Measurements from ENCODE around the gene RAB38. TPM values are rescaled to one million over a fixed set of nuclear protein-coding genes. Genes with fewer than 3 reads are reported as not detected.
A peak's percentile ranks its signal among the peaks of the same experiment; 100 is the strongest.

RAB38 gene
- total and polyA plus RNA-seq, 3 donors from 2014 or later: 3.9 to 5.9 (median 5.5) TPM

DNA sequence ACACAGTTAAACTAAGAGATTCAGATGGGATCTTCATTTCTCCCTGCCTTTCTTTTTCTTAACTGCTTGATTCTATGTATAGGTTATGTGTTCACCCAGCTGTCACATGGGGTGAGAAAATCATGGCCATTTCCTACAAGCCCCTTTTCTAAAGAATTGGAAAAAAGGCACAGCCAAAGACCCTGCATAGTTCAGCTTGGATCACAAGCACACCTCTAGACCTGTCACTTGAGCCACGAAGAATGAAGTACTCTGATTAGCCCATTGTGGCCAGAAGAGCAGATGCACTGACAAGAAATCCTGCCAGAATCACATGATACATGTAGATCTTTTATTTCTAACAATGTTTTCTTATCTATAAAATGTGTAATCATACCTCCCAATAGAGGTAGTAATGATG, 69.7 kb downstream of the RAB38 start:
- no peaks in the 10 kb centered on the region for H3K9me3 ChIP-seq
- intact Hi-C loops (cut with DNase I; ENCODE audit: low total_unique reads): no loop called here
- no peaks in the 10 kb centered on the region for H3K36me3 ChIP-seq (ENCODE audit: low read depth, missing control alignments)
- no peak overlapping the region for H3K27ac ChIP-seq
- WGBS, 2 donors: 54 to 67% methylated on average over 1 of the region's 1 CpG
- TF ChIP-seq POLR2A (IDR thresholded peaks at IDR 0.05): no peak
- TF ChIP-seq, protein P1, sequence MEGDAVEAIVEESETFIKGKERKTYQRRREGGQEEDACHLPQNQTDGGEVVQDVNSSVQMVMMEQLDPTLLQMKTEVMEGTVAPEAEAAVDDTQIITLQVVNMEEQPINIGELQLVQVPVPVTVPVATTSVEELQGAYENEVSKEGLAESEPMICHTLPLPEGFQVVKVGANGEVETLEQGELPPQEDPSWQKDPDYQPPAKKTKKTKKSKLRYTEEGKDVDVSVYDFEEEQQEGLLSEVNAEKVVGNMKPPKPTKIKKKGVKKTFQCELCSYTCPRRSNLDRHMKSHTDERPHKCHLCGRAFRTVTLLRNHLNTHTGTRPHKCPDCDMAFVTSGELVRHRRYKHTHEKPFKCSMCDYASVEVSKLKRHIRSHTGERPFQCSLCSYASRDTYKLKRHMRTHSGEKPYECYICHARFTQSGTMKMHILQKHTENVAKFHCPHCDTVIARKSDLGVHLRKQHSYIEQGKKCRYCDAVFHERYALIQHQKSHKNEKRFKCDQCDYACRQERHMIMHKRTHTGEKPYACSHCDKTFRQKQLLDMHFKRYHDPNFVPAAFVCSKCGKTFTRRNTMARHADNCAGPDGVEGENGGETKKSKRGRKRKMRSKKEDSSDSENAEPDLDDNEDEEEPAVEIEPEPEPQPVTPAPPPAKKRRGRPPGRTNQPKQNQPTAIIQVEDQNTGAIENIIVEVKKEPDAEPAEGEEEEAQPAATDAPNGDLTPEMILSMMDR (IDR thresholded peaks at IDR 0.05): no peak
- H3K4me1 ChIP-seq: no peaks in the 10 kb centered on the region
- no peak for DNase-seq
- no peak overlapping the region for H3K4me3 ChIP-seq
- H3K27me3 ChIP-seq: no peaks in the 10 kb centered on the region

DNA sequence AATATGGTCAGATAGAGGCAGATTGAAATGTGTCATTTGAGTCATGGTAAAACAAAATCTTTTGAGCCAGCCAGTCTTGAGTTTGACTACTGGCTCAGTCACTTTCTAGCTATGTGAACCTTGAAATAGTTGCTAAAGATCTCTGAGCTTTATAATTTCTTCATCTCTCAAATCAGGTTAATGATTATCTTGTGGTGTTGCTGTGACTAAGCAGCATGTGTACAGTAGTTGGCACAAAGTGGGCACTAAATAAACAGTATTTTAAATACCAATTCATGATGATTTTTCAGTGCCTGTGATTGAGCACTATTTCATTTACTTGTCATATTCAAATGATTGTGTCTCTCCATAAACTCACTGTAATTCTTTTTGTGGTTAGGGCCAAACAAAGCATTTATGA, 70.8 kb downstream of the RAB38 start:
- Histone ChIP-seq H3K9me3 (no peaks in the 10 kb centered on the region), H3K36me3 (ENCODE audit: low read depth, missing control alignments) (no peaks in the 10 kb centered on the region), H3K27me3 (no peaks in the 10 kb centered on the region), H3K27ac (no peak overlapping the region), H3K4me1 (no peaks in the 10 kb centered on the region), H3K4me3 (no peak overlapping the region)
- intact Hi-C loops (cut with DNase I; ENCODE audit: low total_unique reads): no loop called here
- DNase-seq: no peak
- TF ChIP-seq POLR2A (IDR thresholded peaks at IDR 0.05): no peak
- TF ChIP-seq, protein P1 (IDR thresholded peaks at IDR 0.05): no peak

DNA sequence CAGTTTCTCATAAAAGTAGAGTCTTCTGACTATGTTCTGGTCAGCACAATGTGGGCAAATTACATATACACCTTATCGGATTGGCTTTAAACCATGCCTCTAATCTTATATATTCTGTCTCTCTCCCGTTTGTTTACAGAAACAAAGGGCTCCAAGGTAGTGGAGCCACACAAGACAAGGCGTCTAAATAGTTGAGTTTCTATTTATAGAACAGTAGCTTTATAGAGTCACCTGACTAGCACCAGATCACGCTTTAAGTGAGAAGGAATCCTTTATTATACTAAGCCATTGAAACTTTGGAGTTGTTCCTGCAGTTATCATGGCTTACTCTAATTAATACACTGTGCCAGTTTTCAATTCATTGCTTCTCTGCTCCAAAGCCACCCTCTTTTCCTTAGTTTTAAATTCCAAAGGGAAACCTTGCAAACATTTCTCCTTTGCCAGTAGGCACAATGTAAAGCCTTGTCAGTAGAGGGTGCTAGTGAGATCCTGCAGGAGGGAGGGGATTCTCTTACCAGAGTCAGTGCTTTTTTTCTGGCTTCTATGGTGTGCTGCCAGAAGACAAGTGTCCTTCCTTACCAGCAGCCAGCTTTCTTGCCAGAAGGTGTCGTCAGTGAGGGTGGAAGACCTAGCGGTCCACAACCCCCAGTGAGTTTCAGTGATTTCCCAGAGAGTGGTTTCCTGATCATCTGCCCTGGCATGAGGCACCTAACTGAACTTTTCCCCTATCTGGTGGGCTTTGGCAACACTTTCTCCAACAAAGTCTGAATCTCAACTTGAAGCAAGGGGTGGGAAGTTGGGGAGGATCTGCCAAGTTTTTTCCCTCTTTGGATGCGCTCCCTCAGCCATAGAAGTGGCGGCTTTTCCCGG, 71.7 kb downstream of the RAB38 start:
- WGBS, 2 donors: 69 to 76% methylated on average over 9 of the region's 9 CpGs
- Histone ChIP-seq H3K4me3 (no peak overlapping the region), H3K27me3 (no peaks in the 10 kb centered on the region), H3K36me3 (ENCODE audit: low read depth, missing control alignments) (no peaks in the 10 kb centered on the region), H3K9me3 (no peaks in the 10 kb centered on the region), H3K27ac (no peak overlapping the region), H3K4me1 (no peaks in the 10 kb centered on the region)
- TF ChIP-seq, protein P1 (IDR thresholded peaks at IDR 0.05): peak in 2 of 3 experiments; percentile 30 to 33
- no peak for TF ChIP-seq POLR2A (IDR thresholded peaks at IDR 0.05)
- intact Hi-C loops (cut with DNase I; ENCODE audit: low total_unique reads): no loop called here
- peak; percentile 52 for DNase-seq

GRCh38 chr11:88102598-88102934, 72.7 kb downstream of the RAB38 start:
- H3K9me3 ChIP-seq: no peaks in the 10 kb centered on the region
- 79% methylated on average over 3 of the region's 3 CpGs for WGBS, 2 donors
- DNase-seq: no peak
- intact Hi-C loops (cut with DNase I; ENCODE audit: low total_unique reads): no loop called here
- no peaks in the 10 kb centered on the region for H3K36me3 ChIP-seq (ENCODE audit: low read depth, missing control alignments)
- H3K4me1 ChIP-seq: no peaks in the 10 kb centered on the region
- H3K27ac ChIP-seq: no peak overlapping the region
- no peak for TF ChIP-seq POLR2A (IDR thresholded peaks at IDR 0.05)
- TF ChIP-seq, protein P1 (IDR thresholded peaks at IDR 0.05): no peak
- H3K27me3 ChIP-seq: no peaks in the 10 kb centered on the region
- no peak overlapping the region for H3K4me3 ChIP-seq
